Astrocyte (in vitro differentiated cells and primary cell): ENCODE results near the gene MEGF6. TPM values are rescaled to one million over a fixed set of nuclear protein-coding genes. Genes with fewer than 3 reads are reported as not detected.

ENCODE experiments used
- DNase-seq: peaks from one replicate; pipeline ENCODE4 v3.0.0-alpha.2; 2010; ENCODE audit warnings: low read depth
- FAIRE-seq: peaks from 2 replicates; lab custom pipeline; 2011; peaks lifted over from hg19 to GRCh38; lab: Jason Lieb, UNC
- H2AFZ ChIP-seq: 2 replicates; pipeline ENCODE4 v1.6.0; 2012; ENCODE audit warnings: low read depth, low read length, inconsistent platforms
- H3K27ac ChIP-seq: 2 replicates; pipeline ENCODE4 v1.5.1; 2011; ENCODE audit warnings: low read depth, low read length, inconsistent platforms
- H3K27me3 ChIP-seq: 2 replicates; pipeline ENCODE4 v1.6.0; 2011; ENCODE audit warnings: low read length, inconsistent platforms; ENCODE audit not compliant: insufficient read depth
- H3K36me3 ChIP-seq: 2 replicates; pipeline ENCODE4 v1.5.1; 2011; ENCODE audit warnings: low read length, inconsistent platforms; ENCODE audit not compliant: insufficient read depth
- H3K4me1 ChIP-seq: 2 replicates; pipeline ENCODE4 v1.5.1; 2011; ENCODE audit warnings: low read length, inconsistent platforms; ENCODE audit not compliant: insufficient read depth
- H3K4me2 ChIP-seq: 2 replicates; pipeline ENCODE4 v1.6.0; 2012; ENCODE audit warnings: low read length, inconsistent platforms
- H3K4me3 ChIP-seq: 2 replicates; pipeline ENCODE4 v1.5.1; 2011; ENCODE audit warnings: low read depth, mild to moderate bottlenecking, low read length, inconsistent platforms; ENCODE audit not compliant: insufficient read depth
- H3K79me2 ChIP-seq: 2 replicates; pipeline ENCODE4 v1.6.0; 2012; ENCODE audit warnings: mild to moderate bottlenecking, low read length, inconsistent platforms; ENCODE audit not compliant: insufficient read depth
- H3K9ac ChIP-seq: 2 replicates; pipeline ENCODE4 v1.6.0; 2012; ENCODE audit warnings: mild to moderate bottlenecking, low read length, inconsistent platforms
- H3K9me3 ChIP-seq: 2 replicates; pipeline ENCODE4 v1.5.1; 2012; ENCODE audit warnings: low read depth, mild to moderate bottlenecking, low read length, inconsistent platforms; ENCODE audit not compliant: insufficient read depth
- H4K20me1 ChIP-seq: 2 replicates; pipeline ENCODE4 v1.6.0; 2012; ENCODE audit warnings: low read length, inconsistent platforms; ENCODE audit not compliant: insufficient read depth
- H3K27ac Mint-ChIP-seq: one replicate; pipeline ENCODE4 v1.8.0; 2021; ENCODE audit warnings: mild to moderate bottlenecking, mixed read lengths; ENCODE audit not compliant: unreplicated experiment
- H3K27me3 Mint-ChIP-seq: one replicate; pipeline ENCODE4 v1.8.0; 2021; ENCODE audit warnings: low read depth, mixed read lengths; ENCODE audit not compliant: unreplicated experiment
- H3K36me3 Mint-ChIP-seq: one replicate; pipeline ENCODE4 v1.8.0; 2021; ENCODE audit warnings: low read depth, mixed read lengths; ENCODE audit not compliant: unreplicated experiment
- H3K4me1 Mint-ChIP-seq: one replicate; pipeline ENCODE4 v1.8.0; 2021; ENCODE audit warnings: low read depth, mixed read lengths; ENCODE audit not compliant: unreplicated experiment
- H3K4me3 Mint-ChIP-seq: one replicate; pipeline ENCODE4 v1.8.0; 2021; ENCODE audit warnings: mild to moderate bottlenecking, moderate library complexity, mixed read lengths; ENCODE audit not compliant: unreplicated experiment
- H3K9me3 Mint-ChIP-seq: one replicate; pipeline ENCODE4 v1.8.0; 2021; ENCODE audit warnings: mild to moderate bottlenecking, mixed read lengths; ENCODE audit not compliant: unreplicated experiment
- EZH2 ChIP-seq: IDR thresholded peaks from 2 replicates; pipeline ENCODE4 v1.6.1; 2012; ENCODE audit warnings: mild to moderate bottlenecking, low read length, inconsistent platforms; ENCODE audit not compliant: insufficient read depth
- total RNA-seq: library from RNA; stranded (reverse); gene quantifications from 2 replicates; pipeline ENCODE4 v1.2.1, GENCODE V29; 2021
- TF ChIP-seq, protein P1 (sequence below): IDR thresholded peaks from 2 replicates; pipeline ENCODE4 v1.5.1; 2011; ENCODE audit warnings: low read depth, mild to moderate bottlenecking, inconsistent platforms, low read length, moderate library complexity; ENCODE audit not compliant: insufficient read depth

MEGF6 gene
- total RNA-seq, 1 donor from 2014 or later = 14.8 TPM

DNA sequence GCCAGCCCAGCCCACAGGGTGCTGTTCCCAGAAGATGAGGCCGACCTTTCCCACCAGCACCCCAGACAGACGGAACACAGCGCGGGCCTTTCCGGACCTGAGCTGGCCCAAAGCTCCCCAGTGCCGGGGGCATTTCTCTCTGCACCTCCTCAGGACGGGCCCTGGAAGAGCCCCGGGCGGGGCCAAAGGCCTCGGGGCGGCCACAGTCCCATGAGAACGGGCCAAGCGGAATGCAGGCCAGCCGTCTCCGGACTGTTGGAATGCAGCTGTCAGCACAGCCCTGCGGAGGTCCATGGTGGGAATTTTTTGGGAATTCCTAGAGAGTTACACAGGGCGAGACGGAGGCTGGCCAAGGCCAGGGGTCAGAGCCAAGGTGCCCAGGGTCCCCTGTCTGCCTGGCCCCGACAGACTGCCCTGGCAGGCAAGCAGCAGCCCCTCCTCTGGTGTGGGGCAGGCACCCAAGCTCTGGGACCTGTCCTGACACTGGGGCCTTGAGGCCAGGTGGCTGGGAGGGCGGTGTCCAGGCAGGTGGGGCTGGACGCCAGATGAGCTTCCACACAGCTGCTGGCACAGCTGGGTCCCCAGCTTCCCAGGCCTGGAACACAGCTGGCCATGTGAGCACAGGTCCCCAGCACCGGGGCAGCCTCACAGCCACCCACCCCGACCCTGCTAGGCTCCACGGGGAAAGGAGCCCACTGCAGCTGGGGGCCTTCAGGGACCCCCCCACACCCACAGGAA, 63.0 kb downstream of the MEGF6 start:
- peaks cover 8% of the 10 kb centered on the region for H3K27me3 Mint-ChIP-seq

GRCh38 chr1:3547055-3548005, 64.0 kb downstream of the MEGF6 start:
- peaks cover 2% of the 10 kb centered on the region for H3K27me3 ChIP-seq
- H3K9ac ChIP-seq = peak overlapping the region; percentile 41
- no peak overlapping the region for H3K27ac ChIP-seq
- H3K4me2 ChIP-seq = peak overlapping the region; percentile 26
- DNase-seq = no peak
- H3K36me3 ChIP-seq = no peaks in the 10 kb centered on the region
- H4K20me1 ChIP-seq = no peaks in the 10 kb centered on the region
- Mint-ChIP-seq H3K9me3 (no peaks in the 10 kb centered on the region), H3K27me3 (peaks cover 8% of the 10 kb centered on the region), H3K4me1 (peaks cover 9% of the 10 kb centered on the region), H3K4me3 (no peak overlapping the region), H3K36me3 (no peaks in the 10 kb centered on the region), H3K27ac (peak overlapping the region; percentile 41)
- H2AFZ ChIP-seq = no peak overlapping the region
- no peaks in the 10 kb centered on the region for H3K9me3 ChIP-seq
- no peak overlapping the region for H3K4me3 ChIP-seq
- TF ChIP-seq, protein P1, sequence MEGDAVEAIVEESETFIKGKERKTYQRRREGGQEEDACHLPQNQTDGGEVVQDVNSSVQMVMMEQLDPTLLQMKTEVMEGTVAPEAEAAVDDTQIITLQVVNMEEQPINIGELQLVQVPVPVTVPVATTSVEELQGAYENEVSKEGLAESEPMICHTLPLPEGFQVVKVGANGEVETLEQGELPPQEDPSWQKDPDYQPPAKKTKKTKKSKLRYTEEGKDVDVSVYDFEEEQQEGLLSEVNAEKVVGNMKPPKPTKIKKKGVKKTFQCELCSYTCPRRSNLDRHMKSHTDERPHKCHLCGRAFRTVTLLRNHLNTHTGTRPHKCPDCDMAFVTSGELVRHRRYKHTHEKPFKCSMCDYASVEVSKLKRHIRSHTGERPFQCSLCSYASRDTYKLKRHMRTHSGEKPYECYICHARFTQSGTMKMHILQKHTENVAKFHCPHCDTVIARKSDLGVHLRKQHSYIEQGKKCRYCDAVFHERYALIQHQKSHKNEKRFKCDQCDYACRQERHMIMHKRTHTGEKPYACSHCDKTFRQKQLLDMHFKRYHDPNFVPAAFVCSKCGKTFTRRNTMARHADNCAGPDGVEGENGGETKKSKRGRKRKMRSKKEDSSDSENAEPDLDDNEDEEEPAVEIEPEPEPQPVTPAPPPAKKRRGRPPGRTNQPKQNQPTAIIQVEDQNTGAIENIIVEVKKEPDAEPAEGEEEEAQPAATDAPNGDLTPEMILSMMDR = no peak
- no peak for TF ChIP-seq EZH2
- H3K4me1 ChIP-seq = peaks cover 27% of the 10 kb centered on the region
- H3K79me2 ChIP-seq = no peaks in the 10 kb centered on the region
- FAIRE-seq = no peak

More for the DNA sequence above, 63.0 kb downstream of the MEGF6 start:
- H4K20me1 ChIP-seq = no peaks in the 10 kb centered on the region
- H3K4me1 ChIP-seq = peaks cover 19% of the 10 kb centered on the region
- no peaks in the 10 kb centered on the region for H3K36me3 Mint-ChIP-seq
- FAIRE-seq = no peak
- peak; percentile 63 for DNase-seq
- H2AFZ ChIP-seq = no peak overlapping the region
- no peak overlapping the region for H3K4me3 ChIP-seq
- peaks cover 9% of the 10 kb centered on the region for H3K4me1 Mint-ChIP-seq
- H3K9me3 Mint-ChIP-seq = no peaks in the 10 kb centered on the region
- H3K27ac Mint-ChIP-seq = peak overlapping the region; percentile 41
- no peak overlapping the region for H3K4me3 Mint-ChIP-seq
- H3K4me2 ChIP-seq = peak overlapping the region; percentile 26
- no peaks in the 10 kb centered on the region for H3K36me3 ChIP-seq
- no peak for TF ChIP-seq EZH2
- TF ChIP-seq, protein P1 = no peak
- H3K27me3 ChIP-seq = peaks cover 2% of the 10 kb centered on the region
- H3K9ac ChIP-seq = peak overlapping the region; percentile 41
- no peaks in the 10 kb centered on the region for H3K9me3 ChIP-seq
- H3K79me2 ChIP-seq = no peaks in the 10 kb centered on the region
- H3K27ac ChIP-seq = no peak overlapping the region
